Stomach (tissue), 9 donors: ENCODE measurements around the gene WBP2NL. TPM values are rescaled to one million over a fixed set of nuclear protein-coding genes. Genes with fewer than 3 reads are reported as not detected.
A peak's percentile ranks its signal among the peaks of the same experiment; 100 is the strongest.

ENCODE experiments used
- DNase-seq, 2 donors: peaks; one replicate each; pipeline versions ENCODE4 v3.0.0 to v3.0.0-alpha.2; 2013 to 2019
- H3K27ac ChIP-seq, 5 donors: fragments of 200-600 bp in 4 of 5; sonication (generic) in 4 of 5; one replicate each; pipeline ENCODE4 v1.5.1; 2013 to 2019; ENCODE audit warnings: mild to moderate bottlenecking in 1 of 5, moderate library complexity in 1 of 5
- H3K27me3 ChIP-seq, 3 donors: fragments of 200-600 bp; sonication (generic); one replicate each; pipeline ENCODE4 v1.5.1; 2017 to 2019; ENCODE audit warnings: mixed run types in 1 of 3
- H3K36me3 ChIP-seq, 4 donors: fragments of 200-600 bp; sonication (generic); 1 replicate in 3 of 4; 2 replicates in 1 of 4; pipeline ENCODE4 v1.5.1; 2016 to 2019
- H3K4me1 ChIP-seq, 4 donors: fragments of 200-600 bp; sonication (generic); one replicate each; pipeline ENCODE4 v1.5.1; 2016 to 2019
- H3K4me3 ChIP-seq, 4 donors: fragments of 200-600 bp; sonication (generic) in 3 of 4; one replicate each; pipeline ENCODE4 v1.5.1; 2016 to 2019; ENCODE audit warnings: mild to moderate bottlenecking in 1 of 4
- H3K9me3 ChIP-seq, 4 donors: fragments of 200-600 bp; sonication (generic); one replicate each; pipeline ENCODE4 v1.5.1; 2016 to 2019
- EP300 ChIP-seq: sonication (generic); formaldehyde crosslinking; IDR thresholded peaks from one replicate; pipeline ENCODE4 v1.6.1; 2017; ENCODE audit warnings: antibody characterized with exemption
- POLR2A ChIP-seq, 4 donors: fragments of 450-650 bp; IDR thresholded peaks; one replicate each; pipeline ENCODE4 v1.6.1; 2016; ENCODE audit warnings: antibody characterized with exemption in 4 of 4, control low read depth in 2 of 4, mild to moderate bottlenecking in 1 of 4, moderate library complexity in 1 of 4
- POLR2AphosphoS5 ChIP-seq, 3 donors: sonication (generic); formaldehyde crosslinking; IDR thresholded peaks; one replicate each; pipeline ENCODE4 v1.6.1; 2016; ENCODE audit warnings: antibody characterized with exemption in 3 of 3
- WGBS, 5 donors: extraction: QIAGEN DNeasy Blood & Tissue Kit in 3 of 5; methylation state at CpG; one replicate each; pipeline versions ENCODE4 v1.1.5 to v1.1.7; 2013 to 2018; 5-methylcytosine and 5-hydroxymethylcytosine counted together
- intact Hi-C: fragments of 100-400 bp; cut with DNase I; formaldehyde crosslinking; loops from one replicate; pipeline ENCODE4 v1.15.1; 2023; ENCODE audit warnings: low total_unique reads
- polyA plus RNA-seq, 3 donors: library from polyadenylated mRNA; stranded (reverse); fragments of 200-250 nt; gene quantifications; one replicate each; pipeline ENCODE4 v1.2.3, GENCODE V29; 2013
- total RNA-seq, 5 donors: library from RNA; depleted of rRNA; stranded (reverse); fragments of >200 nt; gene quantifications; one replicate each; pipeline versions ENCODE4 v1.1.0 to v1.2.3, GENCODE V29; 2014 to 2016
- TF ChIP-seq, protein P1 (sequence below), 7 experiments: fragments of 450-650 bp in 4 of 7; fragments of 200-600 bp in 3 of 7; sonication (generic) in 3 of 7; IDR thresholded peaks; one replicate each; pipeline ENCODE4 v1.5.1; 2016 to 2019; ENCODE audit warnings: antibody characterized with exemption in 7 of 7, control low read depth in 2 of 7, mild to moderate bottlenecking in 1 of 7
- donor health status: healthy with polysubstance abuse.
- donor health status: Bipolar disorder and iron deficiency.
- donor health status: healthy.

The WBP2NL gene
- total and polyA plus RNA-seq, 8 donors, result 1.2 to 4.8 (median 1.2) TPM; not detected in 3

DNA sequence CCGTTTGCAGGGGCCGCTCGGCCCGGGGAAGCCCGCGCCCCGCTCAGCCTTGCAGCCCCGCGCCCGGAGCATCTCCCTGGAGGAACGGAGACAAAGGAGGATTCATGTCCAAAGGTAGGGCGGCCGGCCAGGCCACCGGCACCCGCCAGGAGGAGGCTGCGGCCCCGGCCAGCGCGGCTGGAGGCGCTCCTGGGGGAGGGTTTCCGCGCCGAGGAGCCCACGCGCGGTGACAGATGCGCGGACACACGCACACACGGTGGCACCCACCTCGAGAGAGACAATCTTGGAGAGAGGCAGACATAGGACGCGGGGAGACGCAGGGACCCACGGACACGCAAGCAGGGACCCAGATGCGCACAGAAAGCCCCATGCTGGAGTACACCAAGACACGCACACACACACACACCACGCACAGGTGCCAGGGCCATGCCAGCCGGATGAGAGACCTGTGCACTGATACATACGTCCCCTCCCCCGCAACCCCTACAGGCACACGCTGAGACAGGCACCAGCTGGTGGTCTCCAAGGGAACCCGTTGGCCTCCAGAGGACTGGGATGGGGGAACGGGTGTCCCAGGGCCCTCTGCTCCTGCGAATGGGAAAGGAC is 21.5 kb upstream of the WBP2NL start:
- Histone ChIP-seq H3K27ac (no peak overlapping the region), H3K4me1 (peaks cover 6 to 16% (median 14%) of the 10 kb centered on the region in 4 donors), H3K9me3 (no peaks in the 10 kb centered on the region), H3K4me3 (peak overlapping the region; percentile 44 to 64 (median 56)), H3K36me3 (no peaks in the 10 kb centered on the region), H3K27me3 (peaks cover 0 to 67% (median 35%) of the 10 kb centered on the region in 3 donors)
- 2 to 8% (median 4%) methylated on average over 23 to 46 of the region's 46 CpGs for WGBS, 5 donors
- TF ChIP-seq POLR2A (IDR thresholded peaks at IDR 0.05) (no peak), POLR2AphosphoS5 (IDR thresholded peaks at IDR 0.05) (no peak), EP300 (no peak)
- TF ChIP-seq, protein P1, sequence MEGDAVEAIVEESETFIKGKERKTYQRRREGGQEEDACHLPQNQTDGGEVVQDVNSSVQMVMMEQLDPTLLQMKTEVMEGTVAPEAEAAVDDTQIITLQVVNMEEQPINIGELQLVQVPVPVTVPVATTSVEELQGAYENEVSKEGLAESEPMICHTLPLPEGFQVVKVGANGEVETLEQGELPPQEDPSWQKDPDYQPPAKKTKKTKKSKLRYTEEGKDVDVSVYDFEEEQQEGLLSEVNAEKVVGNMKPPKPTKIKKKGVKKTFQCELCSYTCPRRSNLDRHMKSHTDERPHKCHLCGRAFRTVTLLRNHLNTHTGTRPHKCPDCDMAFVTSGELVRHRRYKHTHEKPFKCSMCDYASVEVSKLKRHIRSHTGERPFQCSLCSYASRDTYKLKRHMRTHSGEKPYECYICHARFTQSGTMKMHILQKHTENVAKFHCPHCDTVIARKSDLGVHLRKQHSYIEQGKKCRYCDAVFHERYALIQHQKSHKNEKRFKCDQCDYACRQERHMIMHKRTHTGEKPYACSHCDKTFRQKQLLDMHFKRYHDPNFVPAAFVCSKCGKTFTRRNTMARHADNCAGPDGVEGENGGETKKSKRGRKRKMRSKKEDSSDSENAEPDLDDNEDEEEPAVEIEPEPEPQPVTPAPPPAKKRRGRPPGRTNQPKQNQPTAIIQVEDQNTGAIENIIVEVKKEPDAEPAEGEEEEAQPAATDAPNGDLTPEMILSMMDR (IDR thresholded peaks at IDR 0.05), result no peak
- DNase-seq, result peak in 1 of 2 donors; percentile 57
- intact Hi-C loops, result loop anchor here (10.0 kb wide), 1 partner anchor 138 kb away; no protein-coding TSS in a partner anchor

DNA sequence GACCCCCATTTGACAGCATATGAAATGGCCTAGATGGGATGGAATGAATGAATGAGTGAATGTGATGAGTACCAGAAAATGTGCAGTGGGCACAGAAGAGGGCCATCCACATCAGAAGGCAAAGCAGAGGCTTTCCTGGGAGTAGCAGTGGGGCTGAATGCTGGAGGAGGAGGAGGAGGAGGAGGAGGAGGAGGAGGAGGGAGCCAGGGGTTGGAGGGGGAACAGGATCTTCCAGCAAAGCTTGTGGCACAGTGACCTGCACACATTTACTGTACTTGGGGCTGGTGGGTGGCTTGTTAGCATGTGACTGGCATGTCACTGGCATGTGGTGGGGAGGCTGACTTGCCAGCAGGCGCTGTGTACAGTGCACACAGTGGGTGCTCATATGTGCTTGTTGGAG is 19.9 kb upstream of the WBP2NL start:
- no peak for DNase-seq
- no peaks in the 10 kb centered on the region for H3K9me3 ChIP-seq
- no peak overlapping the region for H3K4me3 ChIP-seq
- H3K27ac ChIP-seq, result no peak overlapping the region
- no peaks in the 10 kb centered on the region for H3K36me3 ChIP-seq
- H3K27me3 ChIP-seq, result peaks cover 0 to 51% (median 26%) of the 10 kb centered on the region in 3 donors
- WGBS, 5 donors, result 97 to 100% (median 100%) methylated on average over 1 of the region's 1 CpG
- peaks cover 6 to 16% (median 14%) of the 10 kb centered on the region in 4 donors for H3K4me1 ChIP-seq
- TF ChIP-seq EP300 (no peak), POLR2AphosphoS5 (IDR thresholded peaks at IDR 0.05) (no peak), POLR2A (IDR thresholded peaks at IDR 0.05) (no peak)
- TF ChIP-seq, protein P1 (IDR thresholded peaks at IDR 0.05), result no peak
- intact Hi-C loops, result loop anchor here (10.0 kb wide), 1 partner anchor 136 kb away; no protein-coding TSS in a partner anchor

DNA sequence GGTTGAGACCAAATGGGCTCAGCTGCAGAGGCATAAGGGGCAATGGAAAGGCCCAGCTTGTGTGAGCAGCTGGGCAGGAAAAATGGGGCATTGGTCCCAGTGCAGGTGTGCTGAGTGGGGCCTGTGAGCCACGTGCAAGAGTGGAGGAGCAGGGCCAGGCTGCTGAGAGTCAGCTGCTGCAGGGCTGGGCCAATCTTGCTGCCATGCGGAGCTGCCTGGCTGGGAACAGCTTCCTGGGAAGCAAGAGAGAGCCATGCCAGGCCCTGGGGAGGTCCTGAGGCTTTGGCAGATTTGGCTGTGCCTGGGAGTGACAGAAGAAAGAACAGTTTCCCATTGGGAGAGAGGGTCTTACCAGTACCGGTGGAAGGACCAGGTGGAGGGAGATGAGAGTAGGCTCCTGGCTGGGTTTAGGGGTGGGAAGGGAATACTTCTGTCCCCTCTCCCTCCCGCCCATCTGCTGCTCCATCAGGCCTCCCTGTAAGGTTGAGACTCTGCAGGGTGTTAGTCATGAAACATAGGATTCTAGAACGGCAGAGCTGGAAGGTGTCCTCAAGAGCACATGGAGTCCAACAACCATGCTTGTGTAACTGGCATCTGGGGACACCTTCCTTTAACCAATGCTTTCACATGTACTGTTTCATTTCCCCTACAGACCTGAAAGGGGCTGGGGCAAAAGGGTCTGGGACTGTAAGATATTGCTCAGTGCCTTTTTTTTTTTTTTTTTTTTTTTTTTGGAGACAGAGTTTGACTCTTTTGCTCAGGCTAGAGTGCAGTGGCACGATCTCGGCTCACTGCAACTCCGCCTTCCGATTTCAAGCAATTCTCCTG is 19.0 kb upstream of the WBP2NL start:
- intact Hi-C loops, result loop anchor here (10.0 kb wide), 1 partner anchor 135 kb away; no protein-coding TSS in a partner anchor

DNA sequence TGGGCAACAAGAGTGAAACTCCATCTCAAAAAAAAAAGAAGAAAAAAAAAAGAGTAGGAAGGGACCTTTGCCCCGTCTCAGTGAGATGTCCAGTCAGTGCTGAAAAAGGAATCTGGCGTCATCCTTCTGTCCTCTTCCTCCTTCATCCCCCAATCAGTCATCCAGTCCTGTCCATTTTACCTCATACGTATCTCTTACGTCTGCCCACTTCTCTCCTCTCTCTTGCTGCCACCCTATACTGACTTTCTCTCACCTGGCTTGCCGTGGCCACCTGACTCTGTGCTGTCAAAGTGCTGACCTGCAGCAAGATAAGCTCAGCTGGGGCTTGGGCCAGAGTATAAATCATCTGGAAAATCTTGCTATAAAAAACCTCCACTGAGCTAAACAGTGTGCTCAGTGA is 15.7 kb upstream of the WBP2NL start:
- Histone ChIP-seq H3K4me3 (no peak overlapping the region), H3K9me3 (no peaks in the 10 kb centered on the region), H3K4me1 (no peaks in the 10 kb centered on the region), H3K27ac (no peak overlapping the region), H3K36me3 (no peaks in the 10 kb centered on the region), H3K27me3 (peaks cover 0 to 11% (median 2%) of the 10 kb centered on the region in 3 donors)
- WGBS, 5 donors, result 49 to 66% (median 53%) methylated on average over 5 of the region's 5 CpGs
- intact Hi-C loops, result no loop called here
- TF ChIP-seq POLR2A (IDR thresholded peaks at IDR 0.05) (no peak), POLR2AphosphoS5 (IDR thresholded peaks at IDR 0.05) (no peak), EP300 (no peak)
- TF ChIP-seq, protein P1 (IDR thresholded peaks at IDR 0.05), result no peak
- DNase-seq, result no peak

More for the DNA sequence above, 19.0 kb upstream of the WBP2NL start:
- Histone ChIP-seq H3K9me3 (no peaks in the 10 kb centered on the region), H3K4me3 (no peak overlapping the region), H3K36me3 (no peaks in the 10 kb centered on the region), H3K27ac (no peak overlapping the region), H3K4me1 (peaks cover 6 to 16% (median 14%) of the 10 kb centered on the region in 4 donors), H3K27me3 (peaks cover 0 to 42% (median 23%) of the 10 kb centered on the region in 3 donors)
- no peak for TF ChIP-seq POLR2A (IDR thresholded peaks at IDR 0.05)
- no peak for TF ChIP-seq POLR2AphosphoS5 (IDR thresholded peaks at IDR 0.05)
- TF ChIP-seq, protein P1 (IDR thresholded peaks at IDR 0.05), result no peak
- no peak for TF ChIP-seq EP300
- WGBS, 5 donors, result 71 to 79% (median 76%) methylated on average over 9 of the region's 9 CpGs
- no peak for DNase-seq
